ENCODE measurements around the gene DENND11.

Gene DENND11

DNA sequence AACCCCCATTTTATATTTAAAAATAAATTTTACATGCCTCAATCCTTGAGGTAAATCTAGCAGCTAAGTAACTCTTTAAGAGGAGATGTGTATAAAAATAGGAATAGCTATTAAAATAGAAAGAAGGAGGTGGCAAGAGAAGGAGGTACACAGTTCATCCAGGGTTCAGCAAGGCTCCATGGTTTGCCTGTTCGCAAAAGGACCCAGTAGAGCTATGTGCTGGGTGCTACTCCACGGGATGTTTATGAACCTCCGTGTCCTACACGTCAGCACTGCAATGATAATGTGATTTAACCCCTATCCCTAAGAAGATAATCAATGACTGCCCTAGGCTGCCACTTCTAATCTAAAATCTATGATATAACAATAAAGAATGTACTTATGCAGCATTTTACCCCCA, 926 bp upstream of the DENND11 start:
- no CpG with 5 or more reads among the region's 4 CpGs for WGBS (ENCODE audit: extremely low coverage, insufficient coverage, insufficient read length)
- no peak overlapping the region for H2BK120ac ChIP-seq (ENCODE audit: insufficient read depth, low read length, poor library complexity)

DNA sequence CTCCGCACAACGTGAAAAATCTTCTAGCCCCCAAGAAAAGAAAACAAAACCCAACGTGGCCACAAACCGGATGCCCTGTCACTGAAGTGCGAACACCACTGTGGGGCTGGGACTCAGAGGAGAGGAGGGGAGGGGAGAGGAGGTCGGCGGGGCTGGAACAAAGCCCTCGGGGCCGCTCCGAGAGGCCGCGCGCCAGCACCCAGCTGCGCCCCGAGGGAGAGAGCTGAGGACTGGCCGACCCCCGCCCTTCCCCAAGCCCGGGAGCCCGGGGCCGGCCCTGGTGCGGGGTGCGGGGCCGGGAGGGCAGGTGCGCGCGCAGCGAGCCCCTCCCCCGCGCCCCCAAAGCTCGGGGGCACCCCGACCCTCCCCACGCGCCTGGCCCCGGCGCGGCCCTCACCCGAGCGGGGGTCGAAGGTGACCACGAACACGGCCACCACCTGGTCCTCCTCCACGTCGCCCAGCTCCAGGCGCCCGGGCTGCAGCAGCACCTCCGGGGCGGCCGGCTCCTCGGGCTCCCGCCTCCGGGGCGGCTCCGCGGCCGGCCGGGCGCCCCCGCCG, 398 bp downstream of the DENND11 start:
- H2AK5ac ChIP-seq (ENCODE audit: low read length), result no peak overlapping the region
- no peak overlapping the region for H2BK12ac ChIP-seq (ENCODE audit: low read length)
- H3K79me1 ChIP-seq (ENCODE audit: low read length), result peaks cover 2% of the 10 kb centered on the region
- no peaks in the 10 kb centered on the region for H3K27me3 ChIP-seq (ENCODE audit: insufficient read depth, low read length)
- WGBS (ENCODE audit: extremely low coverage, insufficient coverage, insufficient read length), result no CpG with 5 or more reads among the region's 59 CpGs
- peak overlapping the region; percentile 85 for H4K91ac ChIP-seq (ENCODE audit: low read depth, low read length)
- H4K8ac ChIP-seq (ENCODE audit: low read depth, low read length), result peak overlapping the region; percentile 1
- H3K18ac ChIP-seq (ENCODE audit: low read length), result peak overlapping the region; percentile 71
- H3K36me3 ChIP-seq (ENCODE audit: control insufficient read depth in 1 of 2, insufficient read depth in 2 of 2, low read length in 2 of 2), result no peaks in the 10 kb centered on the region
- H3K4me1 ChIP-seq (ENCODE audit: control insufficient read depth in 1 of 2, insufficient read depth in 2 of 2, low read length in 2 of 2), result peaks cover 0 to 6% of the 10 kb centered on the region in 2 experiments
- H3K9me3 ChIP-seq (ENCODE audit: insufficient read depth, low read depth, low read length), result no peaks in the 10 kb centered on the region
- peak overlapping the region; percentile 54 for H3K9ac ChIP-seq (ENCODE audit: low read length)
- H3K27ac ChIP-seq (ENCODE audit: low read depth, low read length), result no peak overlapping the region
- peak overlapping the region; percentile 84 for H3K4me2 ChIP-seq (ENCODE audit: low read length)
- no peak for DNase-seq
- peak overlapping the region; percentile 75 for H3K4me3 ChIP-seq (ENCODE audit: low read depth, low read length)
- H2BK120ac ChIP-seq (ENCODE audit: insufficient read depth, low read length, poor library complexity), result peak overlapping the region; percentile 66
- H2AFZ ChIP-seq (ENCODE audit: insufficient read depth, low read length, poor library complexity), result peak overlapping the region; percentile 81
- H3K4ac ChIP-seq (ENCODE audit: low read depth, low read length), result no peak overlapping the region
- no peak overlapping the region for H2BK5ac ChIP-seq (ENCODE audit: low read depth, low read length, poor library complexity)
- no peak overlapping the region for H4K12ac ChIP-seq (ENCODE audit: low read depth, low read length)
- H3K23ac ChIP-seq (ENCODE audit: low read length), result no peak overlapping the region
- H3K79me2 ChIP-seq (ENCODE audit: control insufficient read depth, insufficient read depth, low read length, poor library complexity), result no peaks in the 10 kb centered on the region
- no peak overlapping the region for H3K14ac ChIP-seq (ENCODE audit: low read length)

More for the DNA sequence above, 926 bp upstream of the DENND11 start:
- Histone ChIP-seq H3K4me2 (ENCODE audit: low read length) (no peak overlapping the region), H4K12ac (ENCODE audit: low read depth, low read length) (no peak overlapping the region), H4K8ac (ENCODE audit: low read depth, low read length) (no peak overlapping the region), H3K23ac (ENCODE audit: low read length) (no peak overlapping the region), H2AFZ (ENCODE audit: insufficient read depth, low read length, poor library complexity) (no peak overlapping the region), H3K4ac (ENCODE audit: low read depth, low read length) (no peak overlapping the region), H3K14ac (ENCODE audit: low read length) (no peak overlapping the region), H3K9ac (ENCODE audit: low read length) (no peak overlapping the region), H3K4me1 (ENCODE audit: control insufficient read depth in 1 of 2, insufficient read depth in 2 of 2, low read length in 2 of 2) (peaks cover 0 to 6% of the 10 kb centered on the region in 2 experiments), H3K9me3 (ENCODE audit: insufficient read depth, low read depth, low read length) (no peaks in the 10 kb centered on the region), H3K36me3 (ENCODE audit: control insufficient read depth in 1 of 2, insufficient read depth in 2 of 2, low read length in 2 of 2) (no peaks in the 10 kb centered on the region), H3K79me2 (ENCODE audit: control insufficient read depth, insufficient read depth, low read length, poor library complexity) (no peaks in the 10 kb centered on the region), H2AK5ac (ENCODE audit: low read length) (no peak overlapping the region), H2BK12ac (ENCODE audit: low read length) (no peak overlapping the region), H3K18ac (ENCODE audit: low read length) (no peak overlapping the region), H3K4me3 (ENCODE audit: low read depth, low read length) (no peak overlapping the region), H4K91ac (ENCODE audit: low read depth, low read length) (no peak overlapping the region), H3K79me1 (ENCODE audit: low read length) (peaks cover 2% of the 10 kb centered on the region), H3K27ac (ENCODE audit: low read depth, low read length) (no peak overlapping the region), H3K27me3 (ENCODE audit: insufficient read depth, low read length) (no peaks in the 10 kb centered on the region), H2BK5ac (ENCODE audit: low read depth, low read length, poor library complexity) (no peak overlapping the region)
- no peak for DNase-seq

- no peaks in the 10 kb centered on the region for H3K9me3 ChIP-seq (ENCODE audit: insufficient read depth, low read depth, low read length)
- no CpG with 5 or more reads among the region's 20 CpGs for WGBS (ENCODE audit: extremely low coverage, insufficient coverage, insufficient read length)
- no peak overlapping the region for H3K27ac ChIP-seq (ENCODE audit: low read depth, low read length)
- no peaks in the 10 kb centered on the region for H3K79me2 ChIP-seq (ENCODE audit: control insufficient read depth, insufficient read depth, low read length, poor library complexity)
- no peak overlapping the region for H3K4ac ChIP-seq (ENCODE audit: low read depth, low read length)
- H2BK12ac ChIP-seq (ENCODE audit: low read length), result no peak overlapping the region
- no peak overlapping the region for H3K14ac ChIP-seq (ENCODE audit: low read length)
- H3K9ac ChIP-seq (ENCODE audit: low read length), result peak overlapping the region; percentile 4
- peaks cover 2% of the 10 kb centered on the region for H3K79me1 ChIP-seq (ENCODE audit: low read length)
- H3K4me1 ChIP-seq (ENCODE audit: control insufficient read depth in 1 of 2, insufficient read depth in 2 of 2, low read length in 2 of 2), result peaks cover 0 to 6% of the 10 kb centered on the region in 2 experiments
- no peak overlapping the region for H4K12ac ChIP-seq (ENCODE audit: low read depth, low read length)
- H2BK120ac ChIP-seq (ENCODE audit: insufficient read depth, low read length, poor library complexity), result no peak overlapping the region
- H2AFZ ChIP-seq (ENCODE audit: insufficient read depth, low read length, poor library complexity), result no peak overlapping the region
- H2BK5ac ChIP-seq (ENCODE audit: low read depth, low read length, poor library complexity), result no peak overlapping the region
- peak overlapping the region; percentile 93 for H3K4me2 ChIP-seq (ENCODE audit: low read length)
- no peak overlapping the region for H2AK5ac ChIP-seq (ENCODE audit: low read length)
- H3K23ac ChIP-seq (ENCODE audit: low read length), result no peak overlapping the region
- H3K36me3 ChIP-seq (ENCODE audit: control insufficient read depth in 1 of 2, insufficient read depth in 2 of 2, low read length in 2 of 2), result no peaks in the 10 kb centered on the region
- no peak overlapping the region for H4K8ac ChIP-seq (ENCODE audit: low read depth, low read length)
- no peak overlapping the region for H4K91ac ChIP-seq (ENCODE audit: low read depth, low read length)
- H3K18ac ChIP-seq (ENCODE audit: low read length), result no peak overlapping the region
- H3K4me3 ChIP-seq (ENCODE audit: low read depth, low read length), result peak overlapping the region; percentile 61
- peak; percentile 18 to 23 for DNase-seq
- no peaks in the 10 kb centered on the region for H3K27me3 ChIP-seq (ENCODE audit: insufficient read depth, low read length)
Observed at GRCh38 chr7:141700848-141701371, 1.1 kb downstream of the DENND11 start.

DNA sequence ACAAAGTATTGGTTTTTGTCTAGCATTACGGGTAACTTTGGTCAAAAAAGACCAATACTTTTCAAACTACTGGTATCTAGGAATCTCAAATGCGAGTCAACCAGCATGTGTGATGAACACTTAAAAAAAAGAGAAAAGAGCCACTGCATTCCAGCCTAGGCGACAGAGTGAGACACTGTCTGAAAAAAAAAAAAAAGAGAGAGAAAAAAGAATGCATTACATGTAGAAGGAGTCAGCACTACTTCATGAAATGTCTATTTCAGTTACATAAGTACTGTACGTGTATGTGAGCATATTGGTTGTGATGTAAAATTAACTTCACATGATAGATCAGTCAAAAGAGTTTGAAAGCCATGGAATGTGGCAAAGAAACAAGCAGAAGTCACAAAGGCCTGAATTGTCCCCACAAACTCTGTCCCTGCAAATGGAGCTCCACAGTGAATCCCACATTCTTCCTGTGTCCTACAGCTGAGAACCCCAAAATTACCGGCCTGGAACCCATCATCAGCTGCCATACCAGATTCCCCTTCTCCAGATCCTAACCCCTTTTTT, 1.6 kb downstream of the DENND11 start:
- Histone ChIP-seq H3K79me1 (ENCODE audit: low read length) (peaks cover 2% of the 10 kb centered on the region), H4K8ac (ENCODE audit: low read depth, low read length) (no peak overlapping the region), H2AFZ (ENCODE audit: insufficient read depth, low read length, poor library complexity) (no peak overlapping the region), H4K91ac (ENCODE audit: low read depth, low read length) (no peak overlapping the region), H3K18ac (ENCODE audit: low read length) (no peak overlapping the region), H2BK5ac (ENCODE audit: low read depth, low read length, poor library complexity) (no peak overlapping the region), H3K23ac (ENCODE audit: low read length) (no peak overlapping the region), H3K14ac (ENCODE audit: low read length) (no peak overlapping the region), H3K27ac (ENCODE audit: low read depth, low read length) (no peak overlapping the region), H3K4ac (ENCODE audit: low read depth, low read length) (no peak overlapping the region), H3K27me3 (ENCODE audit: insufficient read depth, low read length) (no peaks in the 10 kb centered on the region), H3K79me2 (ENCODE audit: control insufficient read depth, insufficient read depth, low read length, poor library complexity) (no peaks in the 10 kb centered on the region), H2BK12ac (ENCODE audit: low read length) (no peak overlapping the region), H3K9ac (ENCODE audit: low read length) (no peak overlapping the region), H3K4me1 (ENCODE audit: control insufficient read depth in 1 of 2, insufficient read depth in 2 of 2, low read length in 2 of 2) (peaks cover 0 to 6% of the 10 kb centered on the region in 2 experiments), H2AK5ac (ENCODE audit: low read length) (no peak overlapping the region), H3K36me3 (ENCODE audit: control insufficient read depth in 1 of 2, insufficient read depth in 2 of 2, low read length in 2 of 2) (no peaks in the 10 kb centered on the region), H3K4me3 (ENCODE audit: low read depth, low read length) (no peak overlapping the region), H4K12ac (ENCODE audit: low read depth, low read length) (no peak overlapping the region), H3K9me3 (ENCODE audit: insufficient read depth, low read depth, low read length) (no peaks in the 10 kb centered on the region), H3K4me2 (ENCODE audit: low read length) (peak overlapping the region; percentile 93), H2BK120ac (ENCODE audit: insufficient read depth, low read length, poor library complexity) (no peak overlapping the region)
- peak; percentile 20 to 78 for DNase-seq
- WGBS (ENCODE audit: extremely low coverage, insufficient coverage, insufficient read length), result no CpG with 5 or more reads among the region's 5 CpGs
